SK-N-SH (cell line): ENCODE results near the gene SUPT3H. TPM values are rescaled to one million over a fixed set of nuclear protein-coding genes. Genes with fewer than 3 reads are reported as not detected.

ENCODE experiments used
- CTCF ChIA-PET: fragments of 300-600, 350-600 bp; formaldehyde crosslinking; extraction: SDS; loops from one replicate; lab custom pipeline; 2021; lab: Yijun Ruan, JAX
- POLR2A ChIA-PET: fragments of 350-600 bp; sonication (Branson Sonifier 250); formaldehyde crosslinking; extraction: SDS; loops from one replicate; lab custom pipeline; 2020; ENCODE audit warnings: antibody characterized with exemption, inconsistent platforms; lab: Yijun Ruan, JAX
- DNase-seq: peaks from one replicate; pipeline ENCODE4 v3.0.0; 2012
- H2AFZ ChIP-seq: fragments of 200-600 bp; sonication (generic); 2 replicates; pipeline ENCODE4 v1.8.1; 2016; ENCODE audit warnings: antibody characterized with exemption, mild to moderate bottlenecking, low read depth
- H3F3A ChIP-seq: fragments of 200-600 bp; sonication (generic); replicated peaks from 2 replicates; pipeline ENCODE3; 2016; ENCODE audit warnings: antibody characterized with exemption, mild to moderate bottlenecking; ENCODE audit not compliant: insufficient read depth
- H3K27ac ChIP-seq, 2 experiments: fragments of 200-500 bp in 1 of 2; fragments of 200-600 bp in 1 of 2; sonication (Bioruptor generic) in 1 of 2; sonication (generic), shearing (Covaris generic) in 1 of 2; 2 replicates each; pipeline versions ENCODE4 v1.5.1 to v1.6.1; 2014 to 2016; ENCODE audit warnings: low read depth in 2 of 2, inconsistent platforms in 1 of 2, low read length in 1 of 2, mild to moderate bottlenecking in 1 of 2, mixed read lengths in 1 of 2
- H3K27me3 ChIP-seq: fragments of 200-600 bp; sonication (generic), shearing (Covaris generic); 2 replicates; pipeline ENCODE4 v1.6.1; 2016; ENCODE audit warnings: mixed run types; ENCODE audit not compliant: insufficient read depth
- H3K36me3 ChIP-seq, 2 experiments: fragments of 200-500 bp in 1 of 2; fragments of 200-600 bp in 1 of 2; sonication (Bioruptor generic) in 1 of 2; sonication (generic) in 1 of 2; replicated peaks in 1 of 2; 2 replicates each; pipeline versions ENCODE3 to v1.5.1; 2014 to 2016; ENCODE audit warnings: low read length in 1 of 2, mild to moderate bottlenecking in 1 of 2; ENCODE audit not compliant: insufficient read depth in 2 of 2, control insufficient read depth in 1 of 2
- H3K4me1 ChIP-seq, 2 experiments: fragments of 200-500 bp in 1 of 2; fragments of 200-600 bp in 1 of 2; sonication (Bioruptor generic) in 1 of 2; sonication (generic), shearing (Covaris generic) in 1 of 2; 2 replicates each; pipeline versions ENCODE4 v1.5.1 to v1.6.1; 2014 to 2016; ENCODE audit warnings: low read depth in 1 of 2, low read length in 1 of 2, mixed run types in 1 of 2; ENCODE audit not compliant: insufficient read depth in 2 of 2, control insufficient read depth in 1 of 2
- H3K4me2 ChIP-seq: fragments of 200-600 bp; sonication (generic), shearing (Covaris generic); 2 replicates; pipeline ENCODE4 v1.6.1; 2017; ENCODE audit warnings: mixed run types
- H3K4me3 ChIP-seq, 2 experiments: fragments of 200-500 bp in 1 of 2; fragments of 200-600 bp in 1 of 2; sonication (Bioruptor generic) in 1 of 2; sonication (generic), shearing (Covaris generic) in 1 of 2; 2 replicates each; pipeline versions ENCODE4 v1.5.1 to v1.8.1; 2014 to 2016; ENCODE audit warnings: low read depth in 2 of 2, inconsistent platforms in 1 of 2, low read length in 1 of 2, mild to moderate bottlenecking in 1 of 2, mixed read lengths in 1 of 2, moderate library complexity in 1 of 2
- H3K79me2 ChIP-seq: fragments of 200-600 bp; sonication (generic); 2 replicates; pipeline ENCODE4 v1.8.1; 2017; ENCODE audit warnings: mild to moderate bottlenecking; ENCODE audit not compliant: insufficient read depth
- H3K9ac ChIP-seq: fragments of 200-600 bp; sonication (generic); 2 replicates; pipeline ENCODE4 v1.6.1; 2017; ENCODE audit warnings: mixed run types
- H3K9me2 ChIP-seq: fragments of 200-600 bp; sonication (generic); 2 replicates; pipeline ENCODE4 v1.6.1; 2017; ENCODE audit warnings: mixed run types
- H3K9me3 ChIP-seq: fragments of 200-600 bp; sonication (generic); 2 replicates; pipeline ENCODE4 v1.6.1; 2017; ENCODE audit warnings: mixed run types, mild to moderate bottlenecking, moderate library complexity
- H4K20me1 ChIP-seq: fragments of 200-600 bp; sonication (generic); 2 replicates; pipeline ENCODE4 v1.6.1; 2017; ENCODE audit warnings: mild to moderate bottlenecking, mixed run types; ENCODE audit not compliant: insufficient read depth
- EP300 ChIP-seq, 2 experiments: IDR thresholded peaks; 2 replicates each; pipeline versions ENCODE4 v1.4.0 to v1.6.1; 2012; ENCODE audit warnings: borderline replicate concordance in 1 of 2, low read depth in 1 of 2, low read length in 1 of 2
- EZH2phosphoT487 ChIP-seq: fragments of 200-600 bp; sonication (generic); IDR thresholded peaks from 2 replicates; pipeline ENCODE4 v1.6.1; 2017; ENCODE audit warnings: low read depth, mixed run types, mild to moderate bottlenecking, antibody characterized with exemption, moderate library complexity, borderline replicate concordance
- FOSL2 ChIP-seq: IDR thresholded peaks from 2 replicates; pipeline ENCODE4 v1.4.0; 2012; ENCODE audit warnings: low read depth, mild to moderate bottlenecking, moderate library complexity, borderline replicate concordance
- GABPA ChIP-seq: IDR thresholded peaks from 2 replicates; pipeline ENCODE4 v1.4.0; 2012; ENCODE audit warnings: low read depth, mild to moderate bottlenecking
- JUND ChIP-seq: IDR thresholded peaks from 2 replicates; pipeline ENCODE4 v1.4.0; 2012
- NFIC ChIP-seq: IDR thresholded peaks from 2 replicates; pipeline ENCODE4 v1.4.0; 2012; ENCODE audit warnings: borderline replicate concordance
- NRF1 ChIP-seq: IDR thresholded peaks from 2 replicates; pipeline ENCODE4 v1.6.1; 2012; ENCODE audit warnings: low read depth, mild to moderate bottlenecking, low read length
- RCOR1 ChIP-seq: fragments of 150-350 bp; IDR thresholded peaks from 2 replicates; pipeline ENCODE4 v1.6.1; 2017; ENCODE audit warnings: antibody characterized with exemption, low read length
- REST ChIP-seq: IDR thresholded peaks from 2 replicates; pipeline ENCODE4 v1.6.1; 2012; ENCODE audit warnings: mild to moderate bottlenecking, low read depth, low read length, moderate library complexity
- RXRA ChIP-seq: IDR thresholded peaks from 2 replicates; pipeline ENCODE4 v1.4.0; 2012; ENCODE audit warnings: low read depth, mild to moderate bottlenecking, borderline replicate concordance
- SMC3 ChIP-seq: IDR thresholded peaks from 2 replicates; pipeline ENCODE4 v1.6.1; 2012; ENCODE audit warnings: low read depth, low read length, improper control_type of control experiment
- USF2 ChIP-seq: fragments of 150-350 bp; IDR thresholded peaks from 2 replicates; pipeline ENCODE4 v1.6.1; 2017; ENCODE audit warnings: antibody characterized with exemption, low read length, low read depth, borderline replicate concordance
- WGBS: methylation state at CpG from one replicate; pipeline ENCODE4 v1.1.6; 2017; ENCODE audit warnings: low lambda C conversion rate; 5-methylcytosine and 5-hydroxymethylcytosine counted together
- polyA plus RNA-seq, 3 experiments: library from polyadenylated mRNA; depleted of rRNA; stranded (reverse); fragments of >200 nt; gene quantifications; 2 replicates each; pipeline ENCODE4 v1.2.3, GENCODE V29; 2012

SUPT3H gene
- polyA plus RNA-seq, 1 of the 3 experiments (the other 2 are of a cell fraction): 10.9 TPM

GRCh38 chr6:45254253-45254652 is 123.5 kb downstream of the SUPT3H start:
- Histone ChIP-seq H2AFZ (no peak overlapping the region), H4K20me1 (no peaks in the 10 kb centered on the region), H3K36me3 (no peaks in the 10 kb centered on the region), H3K4me1 (no peaks in the 10 kb centered on the region; a peak in 2 of 4 replicates), H3K27me3 (no peaks in the 10 kb centered on the region), H3K4me3 (no peak overlapping the region), H3K79me2 (no peaks in the 10 kb centered on the region), H3K4me2 (no peak overlapping the region), H3K27ac (no peak overlapping the region), H3F3A (no peaks in the 10 kb centered on the region), H3K9ac (no peak overlapping the region), H3K9me2 (no peaks in the 10 kb centered on the region), H3K9me3 (no peaks in the 10 kb centered on the region)
- POLR2A ChIA-PET: no interaction called here
- 81% methylated on average over 1 of the region's 1 CpG for WGBS
- TF ChIP-seq SMC3: no peak
- no peak for TF ChIP-seq FOSL2
- TF ChIP-seq JUND: no peak
- TF ChIP-seq NFIC: no peak
- no peak for TF ChIP-seq GABPA
- TF ChIP-seq EZH2phosphoT487: no peak
- CTCF ChIA-PET: no interaction called here
- DNase-seq: no peak

GRCh38 chr6:45253453-45253852 is 124.3 kb downstream of the SUPT3H start:
- Histone ChIP-seq H3K27me3 (no peaks in the 10 kb centered on the region), H3K79me2 (no peaks in the 10 kb centered on the region), H3K4me3 (no peak overlapping the region), H4K20me1 (no peaks in the 10 kb centered on the region), H3K9me3 (no peaks in the 10 kb centered on the region), H2AFZ (no peak overlapping the region), H3K9me2 (no peaks in the 10 kb centered on the region), H3K27ac (no peak overlapping the region), H3F3A (no peaks in the 10 kb centered on the region), H3K4me2 (no peak overlapping the region), H3K36me3 (no peaks in the 10 kb centered on the region), H3K4me1 (no peaks in the 10 kb centered on the region; a peak in 2 of 4 replicates), H3K9ac (no peak overlapping the region)
- DNase-seq: no peak
- POLR2A ChIA-PET: no interaction called here
- CTCF ChIA-PET: no interaction called here
- WGBS: 93% methylated on average over 6 of the region's 6 CpGs
- TF ChIP-seq EZH2phosphoT487: no peak
- no peak for TF ChIP-seq RXRA
- TF ChIP-seq RCOR1: no peak
- no peak for TF ChIP-seq USF2
- no peak for TF ChIP-seq NRF1
- TF ChIP-seq JUND: no peak
- no peak for TF ChIP-seq SMC3
- TF ChIP-seq GABPA: no peak
- TF ChIP-seq EP300 (IDR thresholded peaks at IDR 0.05; ENCODE audit: borderline replicate concordance in 1 of 2, low read depth in 1 of 2, low read length in 1 of 2): no peak
- TF ChIP-seq REST: no peak
- TF ChIP-seq NFIC: no peak
